ENCODE data around the gene MOCOS. TPM values are rescaled to one million over a fixed set of nuclear protein-coding genes. Genes with fewer than 3 reads are reported as not detected.

MOCOS gene
- polyA plus RNA-seq, 6 donors from 2014 or later, result 0.08 TPM; not detected in 5

DNA sequence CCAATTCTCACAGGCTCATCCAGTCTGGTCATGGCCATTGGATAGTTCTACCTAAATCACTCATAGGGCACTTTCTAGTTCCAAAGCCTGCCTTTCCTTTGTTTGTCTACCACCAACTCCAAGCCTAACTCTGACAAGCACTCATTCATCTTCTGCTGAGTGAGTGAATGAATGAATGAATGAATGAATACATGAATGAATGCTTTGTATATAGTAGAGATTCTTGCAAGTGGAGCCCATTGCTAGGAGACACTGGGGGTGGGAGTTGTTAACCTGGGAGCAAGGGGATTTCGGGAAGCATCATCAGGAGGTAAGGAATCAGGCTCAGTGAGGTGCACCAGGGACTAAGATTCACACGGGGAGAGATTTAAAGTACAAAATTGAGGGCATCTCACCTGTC is 3.3 kb upstream of the MOCOS start:
- Mint-ChIP-seq H3K27ac (peak overlapping the region in 1 of 6 donors; percentile 55), H3K36me3 (no peaks in the 10 kb centered on the region), H3K27me3 (peaks cover 11 to 18% (median 13%) of the 10 kb centered on the region in 3 donors), H3K4me1 (peaks cover 29 to 49% (median 38%) of the 10 kb centered on the region in 3 donors), H3K4me3 (peak overlapping the region in 2 of 8 donors; percentile 23 to 28), H3K9me3 (no peaks in the 10 kb centered on the region)
- DNase-seq, result no peak
- ATAC-seq (ENCODE audit: low read depth in 2 of 2), result no peak

DNA sequence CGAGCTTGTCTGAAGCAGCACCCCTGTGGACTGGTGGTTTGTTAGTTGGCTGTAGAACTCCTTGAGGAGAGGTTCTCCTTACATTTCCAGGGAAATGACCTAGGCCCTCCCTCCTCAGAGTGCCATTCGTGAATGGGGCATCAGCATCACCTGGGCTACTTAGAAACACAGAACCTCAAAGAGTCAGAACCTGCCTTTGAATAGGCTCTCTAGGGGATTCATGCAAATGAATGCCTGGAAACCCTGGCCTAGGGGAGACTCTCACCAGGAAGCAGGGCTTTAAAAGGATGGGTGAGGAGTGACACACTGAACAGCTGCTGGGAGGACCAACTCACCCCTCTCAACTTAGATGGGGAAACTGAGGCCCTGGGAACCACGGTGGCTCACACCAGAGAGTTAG is 2.1 kb upstream of the MOCOS start:
- Mint-ChIP-seq H3K4me1 (peaks cover 21 to 42% (median 29%) of the 10 kb centered on the region in 3 donors), H3K9me3 (no peaks in the 10 kb centered on the region), H3K27me3 (peaks cover 18 to 30% (median 23%) of the 10 kb centered on the region in 3 donors), H3K4me3 (peak overlapping the region in 6 of 8 donors; percentile 33 to 82 (median 60)), H3K36me3 (no peaks in the 10 kb centered on the region), H3K27ac (peak overlapping the region in 1 of 6 donors; percentile 42)
- DNase-seq (no peak), ATAC-seq (ENCODE audit: low read depth in 2 of 2) (peak in 1 of 2 donors; percentile 32)

DNA sequence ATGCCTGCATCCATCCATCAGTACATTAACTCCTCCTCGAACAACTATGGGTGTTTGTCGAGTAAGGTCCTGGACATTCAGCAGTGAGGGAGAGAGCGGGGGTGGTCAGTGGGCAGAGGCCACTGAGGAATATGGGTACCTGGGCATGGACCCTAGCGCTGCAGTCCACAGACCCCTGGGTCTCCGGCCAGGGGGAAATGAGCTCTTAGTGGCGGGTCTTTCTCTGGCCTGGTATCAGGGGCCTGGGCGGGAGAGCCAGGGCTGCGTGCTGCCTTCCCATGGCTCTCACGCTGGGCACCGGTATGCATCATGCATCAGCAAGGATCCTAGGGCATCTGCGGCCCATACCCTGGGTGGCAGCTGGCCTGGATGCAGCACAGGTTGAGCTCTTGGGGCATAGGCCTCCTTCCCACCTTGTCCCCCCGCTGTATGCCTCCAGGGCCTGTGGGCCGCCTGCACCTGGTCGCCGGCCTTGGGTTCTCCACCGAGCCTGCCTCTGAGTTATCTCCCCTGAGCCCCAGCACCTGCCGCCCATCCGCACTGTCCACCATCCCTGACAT is 1.3 kb upstream of the MOCOS start:
- H3K27ac Mint-ChIP-seq, result peak overlapping the region in 2 of 6 donors; percentile 56 to 58
- peaks cover 15 to 37% (median 22%) of the 10 kb centered on the region in 3 donors for H3K4me1 Mint-ChIP-seq
- H3K27me3 Mint-ChIP-seq, result peaks cover 22 to 36% (median 26%) of the 10 kb centered on the region in 3 donors
- no peaks in the 10 kb centered on the region for H3K9me3 Mint-ChIP-seq
- peaks cover 0 to 4% of the 10 kb centered on the region in 2 donors for H3K36me3 Mint-ChIP-seq
- DNase-seq (no peak), ATAC-seq (ENCODE audit: low read depth in 2 of 2) (no peak)
- H3K4me3 Mint-ChIP-seq, result peak overlapping the region; percentile 81 to 92 (median 87)

GRCh38 chr18:36186461-36187192 is 670 bp upstream of the MOCOS start:
- H3K27me3 Mint-ChIP-seq, result peaks cover 28 to 42% (median 28%) of the 10 kb centered on the region in 3 donors
- peak overlapping the region in 2 of 6 donors; percentile 56 to 58 for H3K27ac Mint-ChIP-seq

DNA sequence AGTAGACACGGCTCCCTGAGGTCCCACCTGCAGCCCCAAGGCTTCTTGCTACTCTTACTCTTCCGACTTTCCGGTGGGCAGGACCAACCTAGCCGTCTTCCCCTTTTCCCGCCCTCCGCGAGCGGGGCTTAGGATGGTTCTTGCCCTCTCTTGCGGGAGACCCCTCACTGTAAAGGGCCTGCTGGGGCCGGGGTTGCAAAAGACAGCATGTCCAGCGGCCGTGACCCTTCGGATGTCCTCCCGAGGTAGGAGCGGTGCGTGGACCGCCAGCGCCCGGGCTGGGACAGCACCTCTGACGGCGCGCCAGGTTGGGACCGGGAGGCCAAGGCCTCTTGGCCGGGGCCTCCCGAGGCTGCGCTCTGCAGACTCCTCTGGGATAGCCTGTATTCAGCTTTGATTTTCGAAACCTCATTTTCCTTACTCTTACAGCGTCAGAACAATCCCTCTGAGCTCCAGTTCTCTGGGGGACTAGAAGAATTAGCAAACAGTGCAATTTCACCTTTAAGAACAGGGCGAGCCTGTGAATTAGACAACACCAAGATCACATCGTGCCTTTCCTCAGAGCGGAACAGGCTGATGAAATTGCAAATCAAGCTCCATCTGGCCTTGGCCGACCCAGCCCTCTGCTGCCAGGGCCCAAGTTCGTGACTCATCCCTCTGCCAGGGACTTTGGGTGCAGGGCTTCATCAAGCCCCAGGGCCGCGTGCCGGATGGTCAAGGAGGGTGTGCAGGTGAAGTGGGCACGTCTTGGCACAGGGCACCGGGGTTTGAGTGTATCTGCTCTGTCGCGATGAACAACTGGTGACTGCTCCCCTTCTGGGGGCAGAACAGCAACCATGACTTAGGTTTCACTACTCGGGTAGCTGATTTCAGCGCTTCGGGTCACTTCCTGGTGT is 777 bp downstream of the MOCOS start:
- no peaks in the 10 kb centered on the region for H3K9me3 Mint-ChIP-seq
- H3K27ac Mint-ChIP-seq, result peak overlapping the region in 2 of 6 donors; percentile 21 to 29
- H3K4me1 Mint-ChIP-seq, result peaks cover 15 to 31% (median 22%) of the 10 kb centered on the region in 3 donors
- peaks cover 28 to 46% (median 28%) of the 10 kb centered on the region in 3 donors for H3K27me3 Mint-ChIP-seq
- peak overlapping the region; percentile 81 to 90 (median 86) for H3K4me3 Mint-ChIP-seq
- peaks cover 0 to 8% of the 10 kb centered on the region in 2 donors for H3K36me3 Mint-ChIP-seq
- ATAC-seq (ENCODE audit: low read depth in 2 of 2) (peak; percentile 14 to 26), DNase-seq (no peak)

More at GRCh38 chr18:36186461-36187192, 670 bp upstream of the MOCOS start:
- no peak for DNase-seq
- Mint-ChIP-seq H3K4me1 (peaks cover 15 to 36% (median 22%) of the 10 kb centered on the region in 3 donors), H3K4me3 (peak overlapping the region; percentile 81 to 92 (median 87)), H3K9me3 (no peaks in the 10 kb centered on the region), H3K36me3 (peaks cover 0 to 8% of the 10 kb centered on the region in 2 donors)
- ATAC-seq (ENCODE audit: low read depth in 2 of 2), result peak; percentile 21 to 36

- Mint-ChIP-seq H3K4me1 (peaks cover 15 to 31% (median 22%) of the 10 kb centered on the region in 3 donors), H3K36me3 (peaks cover 0 to 8% of the 10 kb centered on the region in 2 donors), H3K27me3 (peaks cover 28 to 46% (median 28%) of the 10 kb centered on the region in 3 donors), H3K27ac (no peak overlapping the region), H3K4me3 (peak overlapping the region; percentile 68 to 89 (median 81)), H3K9me3 (no peaks in the 10 kb centered on the region)
- DNase-seq (no peak), ATAC-seq (ENCODE audit: low read depth in 2 of 2) (no peak)
Measured at GRCh38 chr18:36188916-36189315, 1.6 kb downstream of the MOCOS start.

- no peaks in the 10 kb centered on the region for H3K9me3 Mint-ChIP-seq
- peaks cover 28 to 49% (median 28%) of the 10 kb centered on the region in 3 donors for H3K27me3 Mint-ChIP-seq
- DNase-seq (no peak), ATAC-seq (ENCODE audit: low read depth in 2 of 2) (no peak)
- H3K4me1 Mint-ChIP-seq, result peaks cover 11 to 31% (median 22%) of the 10 kb centered on the region in 3 donors
- H3K4me3 Mint-ChIP-seq, result peak overlapping the region in 2 of 8 donors; percentile 22 to 81
- H3K36me3 Mint-ChIP-seq, result peaks cover 0 to 8% of the 10 kb centered on the region in 2 donors
- H3K27ac Mint-ChIP-seq, result peak overlapping the region in 1 of 6 donors; percentile 32
Measured at GRCh38 chr18:36189486-36189885, 2.2 kb downstream of the MOCOS start.

GRCh38 chr18:36191286-36191685 is 4.0 kb downstream of the MOCOS start:
- Mint-ChIP-seq H3K36me3 (peaks cover 0 to 8% of the 10 kb centered on the region in 2 donors), H3K4me1 (peaks cover 4 to 22% (median 11%) of the 10 kb centered on the region in 3 donors), H3K9me3 (no peaks in the 10 kb centered on the region), H3K4me3 (peak overlapping the region in 1 of 8 donors; percentile 76), H3K27me3 (peaks cover 25 to 61% (median 37%) of the 10 kb centered on the region in 3 donors), H3K27ac (no peak overlapping the region)
- no peak for DNase-seq
- ATAC-seq (ENCODE audit: low read depth in 2 of 2), result no peak

DNA sequence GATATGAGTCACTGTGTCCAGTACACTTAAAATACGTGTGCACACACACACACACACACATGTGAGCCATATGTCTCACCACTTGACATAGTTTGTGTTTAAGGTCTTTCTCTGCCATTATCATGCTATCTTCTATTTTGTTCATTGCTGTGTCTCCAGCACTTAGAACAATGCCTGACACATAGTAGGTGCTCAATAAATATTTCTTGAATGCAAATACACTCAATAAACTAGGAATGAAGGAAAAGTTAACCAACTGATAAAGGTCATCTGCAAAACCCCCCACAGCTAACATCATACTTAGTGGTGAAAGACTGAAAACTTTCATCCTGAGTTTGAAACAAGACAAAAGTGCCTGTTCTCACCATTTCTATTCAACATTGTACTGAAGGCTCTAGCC is 4.4 kb downstream of the MOCOS start:
- Mint-ChIP-seq H3K36me3 (peaks cover 0 to 8% of the 10 kb centered on the region in 2 donors), H3K9me3 (no peaks in the 10 kb centered on the region), H3K27ac (no peak overlapping the region), H3K4me3 (no peak overlapping the region), H3K27me3 (peaks cover 25 to 57% (median 37%) of the 10 kb centered on the region in 3 donors), H3K4me1 (peaks cover 0 to 17% (median 8%) of the 10 kb centered on the region in 3 donors)
- no peak for ATAC-seq (ENCODE audit: low read depth in 2 of 2)
- no peak for DNase-seq

DNA sequence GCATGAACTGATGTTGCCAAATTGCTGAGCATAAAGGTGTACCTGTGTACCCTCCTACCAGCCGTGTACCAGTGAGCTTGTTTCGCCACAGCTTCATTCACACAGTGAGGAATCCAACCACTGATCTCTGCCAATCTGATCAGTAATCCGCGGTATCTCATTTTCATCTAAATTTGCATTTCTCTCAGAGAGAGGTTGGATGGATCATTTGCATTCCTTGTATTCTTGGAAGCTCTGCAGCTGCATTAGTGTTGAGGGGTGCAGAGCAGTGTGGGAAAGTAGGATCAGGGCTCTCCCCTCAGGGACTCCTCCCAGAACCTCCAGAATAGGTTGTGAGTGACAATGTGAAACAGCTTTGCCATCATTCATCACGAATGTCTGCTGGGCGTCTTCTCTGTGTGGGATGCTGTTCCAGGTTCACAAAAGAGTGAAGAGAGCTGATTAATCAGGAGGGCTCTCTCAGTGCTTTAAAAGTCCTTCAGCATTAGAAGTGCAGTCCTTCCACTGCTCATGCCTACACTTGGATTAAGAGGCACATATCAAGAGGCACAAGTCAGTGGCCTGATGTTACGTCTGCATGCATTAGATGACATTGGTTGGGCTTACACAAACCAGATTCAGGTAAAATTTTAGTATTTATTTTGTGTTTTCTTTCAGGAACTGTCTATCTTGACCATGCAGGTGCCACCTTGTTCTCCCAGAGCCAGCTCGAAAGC is 7.5 kb downstream of the MOCOS start:
- ATAC-seq (ENCODE audit: low read depth in 2 of 2), result no peak
- Mint-ChIP-seq H3K4me1 (no peaks in the 10 kb centered on the region), H3K4me3 (no peak overlapping the region), H3K36me3 (peaks cover 0 to 8% of the 10 kb centered on the region in 2 donors), H3K27me3 (peaks cover 14 to 36% (median 20%) of the 10 kb centered on the region in 3 donors), H3K27ac (no peak overlapping the region), H3K9me3 (no peaks in the 10 kb centered on the region)
- no peak for DNase-seq

GRCh38 chr18:36195427-36196122 is 8.3 kb downstream of the MOCOS start:
- H3K27ac Mint-ChIP-seq, result peak overlapping the region in 1 of 6 donors; percentile 30
- H3K4me1 Mint-ChIP-seq, result no peaks in the 10 kb centered on the region

More at GRCh38 chr18:36195427-36196122, 8.3 kb downstream of the MOCOS start:
- Mint-ChIP-seq H3K9me3 (no peaks in the 10 kb centered on the region), H3K27me3 (peaks cover 9 to 30% (median 26%) of the 10 kb centered on the region in 3 donors), H3K36me3 (peaks cover 0 to 8% of the 10 kb centered on the region in 2 donors), H3K4me3 (no peak overlapping the region)
- DNase-seq (no peak), ATAC-seq (ENCODE audit: low read depth in 2 of 2) (no peak)
